Uterus (tissue), 2 donors: ENCODE data around the gene CAPNS1.

Experiments
- CTCF ChIP-seq, 4 experiments: fragments of 200-600 bp in 2 of 4; fragments of 450-650 bp in 2 of 4; sonication (generic) in 2 of 4; IDR thresholded peaks; one replicate each; pipeline ENCODE4 v1.5.1; 2016 to 2019; ENCODE audit warnings: antibody characterized with exemption in 4 of 4, mild to moderate bottlenecking in 2 of 4, moderate library complexity in 1 of 4
- POLR2A ChIP-seq, 2 donors: fragments of 450-650 bp; IDR thresholded peaks; one replicate each; pipeline ENCODE4 v1.6.1; 2016; ENCODE audit warnings: antibody characterized with exemption in 2 of 2, mild to moderate bottlenecking in 1 of 2, moderate library complexity in 1 of 2

- TF ChIP-seq CTCF (IDR thresholded peaks at IDR 0.05) (no peak), POLR2A (IDR thresholded peaks at IDR 0.05) (no peak)
These were observed 46.7 kb upstream of the CAPNS1 start for GRCh38 chr19:36093146-36093662.
